Stimulated activated CD4-positive, alpha-beta T cell treated with anti-CD3 and anti-CD28 coated beads, Interleukin-15, amount 100 ng/mL, for 1 hour (primary cell): ENCODE data around the gene SETD6.

Experiments
- DNase-seq, 2 donors: peaks; one replicate each; pipeline ENCODE4 v3.0.0-alpha.2; 2020; ENCODE audit warnings: low read depth in 1 of 2, low spot score in 1 of 2

The SETD6 gene

GRCh38 chr16:58493756-58494431 lies 21.4 kb upstream of the SETD6 start:
- no peak for DNase-seq

- DNase-seq = peak in 1 of 2 donors; percentile 20
Observed at GRCh38 chr16:58494981-58495520, 20.3 kb upstream of the SETD6 start.

- no peak for DNase-seq
Observed at GRCh38 chr16:58495521-58496331, 19.6 kb upstream of the SETD6 start.

- no peak for DNase-seq
Observed at GRCh38 chr16:58497468-58497867, 17.8 kb upstream of the SETD6 start.

- no peak for DNase-seq
Observed at GRCh38 chr16:58497935-58498334, 17.4 kb upstream of the SETD6 start.

- DNase-seq = no peak
Observed at GRCh38 chr16:58498341-58499091, 16.8 kb upstream of the SETD6 start.

GRCh38 chr16:58499092-58499511 lies 16.2 kb upstream of the SETD6 start:
- no peak for DNase-seq

GRCh38 chr16:58499615-58500351 lies 15.5 kb upstream of the SETD6 start, which contains the start of gene NDRG4:
Gene NDRG4 (plus strand): TSS chr16:58500143. CDS start chr16:58500249, 106 bp downstream.
- DNase-seq = no peak

GRCh38 chr16:58500430-58501241 lies 14.7 kb upstream of the SETD6 start:
- no peak for DNase-seq

- DNase-seq = peak in 1 of 2 donors; percentile 34
Observed at GRCh38 chr16:58501242-58502131, 13.8 kb upstream of the SETD6 start.

- DNase-seq = no peak
Observed at GRCh38 chr16:58502217-58502921, 12.9 kb upstream of the SETD6 start.

GRCh38 chr16:58503166-58503862 lies 12.0 kb upstream of the SETD6 start:
- DNase-seq = no peak

- no peak for DNase-seq
Observed at GRCh38 chr16:58503863-58504688, 11.2 kb upstream of the SETD6 start.

- DNase-seq = no peak
Observed at GRCh38 chr16:58506241-58507194, 8.8 kb upstream of the SETD6 start.

GRCh38 chr16:58507195-58507962 lies 7.9 kb upstream of the SETD6 start:
- no peak for DNase-seq
